Measurements from ENCODE around the gene SERINC5. TPM values are rescaled to one million over a fixed set of nuclear protein-coding genes. Genes with fewer than 3 reads are reported as not detected.

SERINC5 gene
- total RNA-seq, 4 donors from 2014 or later, result 9.7 to 21.7 (median 17.3) TPM

DNA sequence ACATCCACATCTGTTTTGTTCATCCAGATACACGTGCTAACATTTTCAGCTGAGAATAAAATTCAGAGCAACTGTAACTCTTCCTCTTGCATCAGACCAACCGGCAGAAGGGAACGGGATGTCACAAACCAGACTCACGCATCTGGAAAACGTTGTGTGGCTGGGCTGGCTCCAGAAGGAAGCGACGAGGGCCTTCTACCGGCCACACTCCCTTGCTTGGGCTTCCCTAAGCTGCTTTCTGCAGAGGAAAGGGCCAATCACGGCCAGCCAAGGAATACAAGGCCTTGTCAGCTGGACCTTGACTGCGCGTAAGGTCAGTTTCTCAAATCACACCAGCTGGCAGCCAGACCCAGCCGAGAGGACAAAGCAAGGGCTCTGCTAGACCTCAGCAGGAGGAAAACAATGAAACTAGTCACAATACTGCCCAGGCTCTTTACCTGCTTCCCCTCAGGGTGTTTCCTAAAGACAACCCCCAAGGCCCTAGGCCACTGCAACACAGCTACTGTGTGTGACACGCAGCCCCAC, 114.6 kb downstream of the SERINC5 start:
- TF ChIP-seq, protein P1, sequence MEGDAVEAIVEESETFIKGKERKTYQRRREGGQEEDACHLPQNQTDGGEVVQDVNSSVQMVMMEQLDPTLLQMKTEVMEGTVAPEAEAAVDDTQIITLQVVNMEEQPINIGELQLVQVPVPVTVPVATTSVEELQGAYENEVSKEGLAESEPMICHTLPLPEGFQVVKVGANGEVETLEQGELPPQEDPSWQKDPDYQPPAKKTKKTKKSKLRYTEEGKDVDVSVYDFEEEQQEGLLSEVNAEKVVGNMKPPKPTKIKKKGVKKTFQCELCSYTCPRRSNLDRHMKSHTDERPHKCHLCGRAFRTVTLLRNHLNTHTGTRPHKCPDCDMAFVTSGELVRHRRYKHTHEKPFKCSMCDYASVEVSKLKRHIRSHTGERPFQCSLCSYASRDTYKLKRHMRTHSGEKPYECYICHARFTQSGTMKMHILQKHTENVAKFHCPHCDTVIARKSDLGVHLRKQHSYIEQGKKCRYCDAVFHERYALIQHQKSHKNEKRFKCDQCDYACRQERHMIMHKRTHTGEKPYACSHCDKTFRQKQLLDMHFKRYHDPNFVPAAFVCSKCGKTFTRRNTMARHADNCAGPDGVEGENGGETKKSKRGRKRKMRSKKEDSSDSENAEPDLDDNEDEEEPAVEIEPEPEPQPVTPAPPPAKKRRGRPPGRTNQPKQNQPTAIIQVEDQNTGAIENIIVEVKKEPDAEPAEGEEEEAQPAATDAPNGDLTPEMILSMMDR (IDR thresholded peaks at IDR 0.05; ENCODE audit: low read depth), result no peak

DNA sequence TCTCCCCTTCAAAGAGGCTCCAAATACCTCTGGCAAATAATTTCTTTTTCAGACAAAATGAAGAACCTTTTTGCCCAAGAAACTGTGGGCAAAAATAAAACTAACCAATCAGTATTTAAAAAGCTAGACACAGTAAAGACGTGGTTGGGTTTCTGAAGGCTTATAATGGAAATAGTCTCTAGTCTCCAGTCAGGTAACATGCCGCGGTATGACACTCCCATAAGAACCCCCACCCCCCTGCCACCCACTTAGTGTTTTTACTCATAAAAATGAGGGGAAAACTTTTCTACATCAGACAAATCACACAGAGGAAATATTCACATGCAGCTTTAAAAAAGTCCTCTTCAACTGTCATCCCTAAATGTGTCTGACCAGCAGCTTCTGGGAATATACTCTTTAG, 115.4 kb downstream of the SERINC5 start:
- TF ChIP-seq, protein P1 (IDR thresholded peaks at IDR 0.05; ENCODE audit: low read depth), result no peak

DNA sequence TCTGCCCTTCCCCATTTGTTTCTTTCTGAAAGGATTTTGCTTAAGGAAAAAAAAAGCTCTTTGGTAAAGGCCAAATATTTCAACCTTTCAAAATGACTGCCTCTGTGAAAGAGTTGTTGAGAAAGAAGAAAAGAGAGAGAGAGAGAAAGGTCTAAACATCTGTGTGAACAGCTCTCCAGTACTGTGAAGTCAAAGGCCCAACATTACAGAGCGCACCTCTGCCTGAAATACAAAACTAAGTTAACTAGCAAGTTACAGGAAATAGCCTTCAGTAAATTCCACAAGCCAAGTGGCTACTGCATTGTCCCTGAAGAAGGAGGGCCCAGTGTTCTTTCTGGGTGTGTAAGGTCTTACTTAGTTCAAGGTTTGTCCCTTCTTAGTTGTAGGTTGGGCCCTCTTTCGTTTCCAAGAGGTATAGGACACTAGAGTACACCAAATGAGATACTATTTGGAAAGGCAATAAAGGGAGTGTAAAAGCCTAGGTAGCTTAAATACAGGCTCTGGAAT, 116.3 kb downstream of the SERINC5 start:
- TF ChIP-seq, protein P1 (IDR thresholded peaks at IDR 0.05; ENCODE audit: low read depth), result no peak

DNA sequence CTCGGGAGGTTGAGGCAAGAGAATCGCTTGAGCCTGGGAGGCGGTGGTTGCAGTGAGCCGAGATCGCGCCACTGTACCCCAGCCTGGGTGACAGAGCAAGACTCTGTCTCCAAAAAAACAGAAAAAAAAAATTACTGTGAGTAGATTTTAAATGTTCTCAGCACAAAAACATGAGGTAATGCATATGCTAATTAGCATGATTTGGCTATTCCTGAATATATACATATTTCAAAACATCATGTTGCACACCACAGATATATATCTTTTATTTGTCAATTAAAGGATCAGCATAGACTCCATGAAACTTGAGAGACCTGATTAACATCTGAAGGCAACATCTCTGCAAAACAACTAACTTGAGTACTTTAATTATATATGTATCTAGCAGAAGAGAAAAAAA, 117.4 kb downstream of the SERINC5 start:
- TF ChIP-seq, protein P1 (IDR thresholded peaks at IDR 0.05; ENCODE audit: low read depth), result no peak

DNA sequence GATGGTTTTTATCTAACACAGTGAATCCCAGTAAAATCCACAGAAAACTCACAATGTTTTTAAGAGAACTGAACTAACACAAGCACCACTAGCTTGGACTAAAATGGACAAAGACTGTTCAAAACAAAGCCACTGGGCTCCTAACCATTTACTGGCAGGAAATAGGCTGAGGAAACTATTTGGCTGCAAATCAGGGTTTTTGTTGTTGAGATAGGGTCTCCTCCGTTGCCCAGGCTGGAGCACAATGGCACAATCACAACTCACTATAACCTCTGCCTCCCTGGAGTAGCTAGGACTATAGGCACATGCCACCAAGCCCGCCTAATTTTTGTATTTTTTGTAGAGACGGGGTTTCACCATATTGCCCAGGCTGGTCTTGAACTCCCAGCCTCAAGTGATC, 121.0 kb downstream of the SERINC5 start:
- TF ChIP-seq, protein P1 (IDR thresholded peaks at IDR 0.05; ENCODE audit: low read depth), result no peak

DNA sequence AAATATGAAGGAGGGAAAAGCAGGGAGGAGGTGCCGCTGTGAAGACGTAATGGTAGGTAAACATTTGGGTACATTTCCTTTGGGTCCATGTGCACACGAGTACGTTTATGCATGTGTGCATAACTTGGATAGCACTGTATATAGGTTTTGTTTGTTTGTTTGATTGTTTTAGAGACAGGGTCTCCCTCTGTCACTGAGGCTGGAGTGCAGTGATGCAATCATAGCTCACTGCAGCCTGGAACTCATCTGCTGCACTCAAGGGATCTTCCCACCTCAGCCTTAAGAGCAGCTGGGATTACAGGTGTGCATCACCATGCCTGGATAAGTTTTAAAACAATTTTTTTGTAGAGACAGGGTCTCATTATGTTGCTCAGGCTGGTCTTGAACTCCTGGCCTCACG, 126.7 kb downstream of the SERINC5 start:
- TF ChIP-seq, protein P1 (IDR thresholded peaks at IDR 0.05; ENCODE audit: low read depth), result no peak

DNA sequence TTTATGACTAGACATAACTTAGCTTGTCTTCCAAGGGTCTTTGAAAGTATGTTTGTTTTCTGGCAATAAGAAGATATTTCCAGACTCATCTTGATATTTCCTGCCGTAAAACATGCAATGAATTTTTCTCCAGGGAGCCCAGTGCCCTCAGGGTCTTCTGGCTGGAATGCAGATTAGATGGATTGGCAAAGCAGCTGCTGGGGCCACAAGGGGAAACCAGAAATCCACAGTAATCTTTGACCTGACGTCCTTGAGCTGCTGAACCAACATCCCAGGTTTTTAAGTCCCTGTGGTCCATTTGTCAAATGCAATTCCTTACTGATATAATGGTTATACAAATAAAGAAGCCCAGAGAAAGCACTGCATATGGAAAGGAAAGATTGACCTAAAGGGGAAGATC, 127.7 kb downstream of the SERINC5 start:
- TF ChIP-seq, protein P1 (IDR thresholded peaks at IDR 0.05; ENCODE audit: low read depth), result no peak

Measured in subcutaneous adipose tissue (tissue), 4 donors.